GM21825 (cell line): ENCODE measurements around the gene COA3.

Experiments used
- ATAC-seq: cut with Tn5 transposase; IDR thresholded peaks from one replicate; pipeline ENCODE4 v1.9.1; 2021; ENCODE audit warnings: mild to moderate bottlenecking, moderate library complexity; ENCODE audit not compliant: unreplicated experiment

Gene COA3, protein sequence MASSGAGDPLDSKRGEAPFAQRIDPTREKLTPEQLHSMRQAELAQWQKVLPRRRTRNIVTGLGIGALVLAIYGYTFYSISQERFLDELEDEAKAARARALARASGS

DNA sequence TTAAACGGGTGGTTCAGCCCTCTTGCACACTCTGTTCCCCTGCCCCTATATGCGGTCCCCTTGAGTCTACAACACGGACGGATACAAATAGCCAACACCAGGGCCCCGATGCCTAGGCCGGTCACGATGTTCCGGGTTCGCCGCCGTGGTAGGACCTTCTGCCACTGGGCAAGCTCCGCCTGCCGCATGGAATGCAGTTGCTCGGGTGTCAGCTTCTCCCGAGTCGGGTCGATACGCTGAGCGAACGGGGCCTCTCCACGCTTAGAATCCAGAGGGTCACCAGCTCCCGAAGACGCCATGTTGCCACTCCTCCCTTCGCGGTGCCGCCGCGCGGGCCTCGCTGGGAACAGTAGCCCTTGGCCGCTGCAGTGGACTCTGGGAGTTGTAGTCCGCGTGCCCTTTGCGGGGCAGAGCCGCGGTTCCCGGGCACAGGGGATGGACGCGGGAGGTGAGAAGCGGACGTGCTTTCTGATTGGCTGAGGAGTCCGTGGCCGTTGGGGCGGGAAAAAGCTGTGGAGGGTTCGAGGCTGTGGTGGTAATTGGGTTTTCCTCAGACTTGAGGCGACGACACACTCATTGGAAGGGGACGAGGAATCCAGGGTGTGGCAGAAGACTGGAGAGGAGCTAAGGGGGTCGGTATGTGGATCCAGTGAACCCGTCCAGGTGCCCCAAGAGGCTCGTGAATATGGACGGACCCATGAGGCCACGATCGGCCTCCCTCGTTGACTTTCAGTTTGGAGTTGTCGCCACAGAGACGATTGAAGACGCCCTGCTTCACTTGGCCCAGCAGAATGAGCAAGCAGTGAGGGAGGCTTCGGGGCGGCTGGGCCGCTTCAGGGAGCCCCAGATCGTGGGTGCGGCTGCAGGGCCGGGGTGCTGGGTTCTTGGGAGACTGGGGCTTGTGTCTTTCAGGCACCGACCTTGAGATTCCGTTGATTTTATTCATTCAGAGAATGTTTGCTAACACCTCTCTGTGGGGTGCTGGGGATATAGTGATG lies at the start of gene COA3, which contains the start of gene CNTD1:
COA3 (minus strand) TSS at position 322 of the 998 bp plus-strand sequence; CDS start at position 299, 23 bp downstream.
CNTD1 (plus strand) TSS at position 479 of the 998 bp plus-strand sequence; CDS start at position 686, 207 bp downstream.
- ATAC-seq: peak; percentile 88

- ATAC-seq: no peak
Measured at GRCh38 chr17:42848093-42848492, 49.6 kb upstream of the COA3 start.

GRCh38 chr17:42846594-42847280 lies 48.2 kb upstream of the COA3 start:
- ATAC-seq: no peak

DNA sequence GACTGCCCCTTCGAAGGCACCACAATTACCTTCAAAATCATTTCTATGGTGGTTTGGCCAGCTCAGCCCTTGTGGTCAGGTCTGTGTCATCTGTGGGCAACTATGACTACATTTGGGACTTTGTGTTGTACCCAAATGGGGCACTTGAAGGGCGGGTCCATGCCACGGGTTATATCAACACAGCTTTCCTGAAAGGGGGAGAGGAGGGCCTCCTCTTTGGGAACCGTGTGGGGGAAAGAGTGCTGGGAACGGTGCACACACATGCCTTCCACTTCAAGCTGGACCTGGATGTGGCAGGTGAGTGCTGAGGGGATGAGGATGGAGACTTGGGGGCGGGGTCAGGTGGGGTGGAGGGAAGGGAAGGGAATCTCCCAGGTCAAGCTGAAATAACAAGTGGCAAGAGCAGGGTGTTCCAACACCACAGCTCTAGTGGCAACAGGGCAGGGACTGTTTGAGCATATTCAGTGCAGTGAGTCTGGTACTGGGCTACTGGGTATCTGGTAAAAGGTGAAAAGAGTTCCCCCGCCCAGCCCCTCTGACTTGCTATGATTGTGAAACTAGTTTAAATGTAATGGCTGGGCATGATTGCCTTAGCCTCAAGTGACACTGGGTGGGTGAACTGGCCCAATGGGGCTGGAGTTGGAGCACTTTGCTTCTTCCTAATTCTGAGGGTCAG lies 47.6 kb upstream of the COA3 start:
- ATAC-seq: no peak

- ATAC-seq: no peak
Measured at GRCh38 chr17:42845556-42845917, 47.0 kb upstream of the COA3 start.

GRCh38 chr17:42844761-42845555 lies 46.5 kb upstream of the COA3 start:
- no peak for ATAC-seq

DNA sequence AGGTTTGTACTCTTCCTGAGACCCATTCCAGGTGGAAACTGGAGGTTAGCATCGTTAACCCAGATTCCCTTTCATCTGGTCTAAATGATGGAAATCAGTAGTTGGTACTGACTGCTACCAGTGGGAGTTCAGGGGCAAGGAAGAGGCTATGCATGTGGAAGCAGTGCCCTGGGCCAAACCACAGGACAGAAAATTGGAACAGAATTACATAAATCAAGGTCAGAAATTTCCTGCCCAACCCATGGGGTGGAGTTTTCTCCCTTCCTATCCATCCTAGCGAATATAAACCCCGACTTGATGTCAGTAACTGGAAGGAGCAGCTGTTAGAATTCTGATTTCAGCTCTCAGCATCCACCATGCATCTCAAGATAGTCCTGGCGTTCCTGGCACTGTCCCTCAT lies 45.8 kb upstream of the COA3 start, which contains the start of gene AOC2:
AOC2 (plus strand) TSS at position 310 of the 400 bp plus-strand sequence; CDS start at position 357, 47 bp downstream.
- ATAC-seq: no peak

GRCh38 chr17:42843358-42843934 lies 44.9 kb upstream of the COA3 start:
- ATAC-seq: no peak

- ATAC-seq: no peak
Measured at GRCh38 chr17:42841975-42842685, 43.6 kb upstream of the COA3 start.

DNA sequence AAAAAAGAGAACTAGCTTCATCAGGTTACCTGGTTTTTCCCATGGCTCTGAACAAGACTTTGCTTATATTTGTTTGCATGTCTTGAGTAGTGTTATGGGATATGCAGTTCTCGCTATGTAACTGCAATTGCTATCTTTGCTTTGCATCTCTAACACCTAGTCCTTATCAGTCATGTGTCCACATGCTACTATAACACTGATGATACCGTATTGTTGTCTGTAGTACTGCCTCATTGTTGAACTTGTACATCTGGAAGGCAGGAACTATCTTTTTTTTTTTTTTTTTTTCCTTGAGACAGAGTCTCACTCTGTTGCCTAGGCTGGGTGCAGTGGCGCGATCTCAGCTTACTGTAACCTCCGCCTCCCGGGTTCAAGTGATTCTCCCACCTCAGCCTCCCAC lies 37.2 kb upstream of the COA3 start:
- ATAC-seq: no peak

GRCh38 chr17:42833767-42834422 lies 35.4 kb upstream of the COA3 start:
- no peak for ATAC-seq

- ATAC-seq: peak; percentile 86
Measured at GRCh38 chr17:42832934-42833766, 34.6 kb upstream of the COA3 start, which contains the start of gene PSME3. PSME3 (plus strand) TSS chr17:42833397; CDS start chr17:42833632, 235 bp downstream.

- ATAC-seq: no peak
Measured at GRCh38 chr17:42832213-42832933, 33.9 kb upstream of the COA3 start.

- no peak for ATAC-seq
Measured at GRCh38 chr17:42830971-42831370, 32.5 kb upstream of the COA3 start.

- no peak for ATAC-seq
Measured at GRCh38 chr17:42827472-42827871, 29.0 kb upstream of the COA3 start.

DNA sequence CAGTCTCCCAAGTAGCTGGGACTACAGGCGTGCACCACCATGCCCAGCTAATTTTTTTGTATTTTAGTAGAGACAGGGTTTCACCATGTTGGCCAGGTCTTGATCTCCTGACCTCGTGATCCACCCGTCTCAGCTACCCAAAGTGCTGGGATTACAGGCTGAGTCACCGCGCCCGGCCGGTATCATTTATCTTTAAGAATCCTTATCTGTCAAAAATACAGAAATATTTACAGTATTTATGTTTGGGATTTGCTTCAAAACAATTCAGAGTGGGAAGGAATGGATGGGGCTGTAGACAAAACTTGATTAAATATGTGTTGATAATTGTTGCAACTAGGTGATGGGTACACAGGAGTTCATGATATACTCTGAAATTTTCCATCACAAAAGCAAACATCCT lies 22.7 kb upstream of the COA3 start:
- ATAC-seq: no peak
